HepG2 (cell line): ENCODE measurements around the gene DBNDD1. TPM values are rescaled to one million over a fixed set of nuclear protein-coding genes. Genes with fewer than 3 reads are reported as not detected.

Source experiments
- FOXP4 ChIP-seq: sonication (generic); formaldehyde crosslinking; IDR thresholded peaks from 2 replicates; pipeline ENCODE4 v1.4.0; 2020; ENCODE audit warnings: missing genetic modification reagents
- HOXA9 ChIP-seq: sonication (generic); formaldehyde crosslinking; IDR thresholded peaks from 2 replicates; pipeline ENCODE4 v1.8.1; 2022; ENCODE audit warnings: missing genetic modification reagents, mild to moderate bottlenecking, moderate library complexity, borderline replicate concordance
- NFAT5 ChIP-seq: sonication (generic); formaldehyde crosslinking; IDR thresholded peaks from 2 replicates; pipeline ENCODE4 v1.4.0; 2020; ENCODE audit warnings: missing genetic modification reagents
- RXRB ChIP-seq: IDR thresholded peaks from 2 replicates; pipeline ENCODE4 v1.6.1; 2016; ENCODE audit warnings: borderline replicate concordance, missing genetic modification reagents, missing compliant biosample characterization
- SP2 ChIP-seq: sonication (generic); formaldehyde crosslinking; IDR thresholded peaks from 2 replicates; pipeline ENCODE4 v1.5.1; 2020; ENCODE audit warnings: mild to moderate bottlenecking, missing genetic modification reagents
- ZFP41 ChIP-seq: sonication (generic); formaldehyde crosslinking; IDR thresholded peaks from 2 replicates; pipeline ENCODE4 v1.4.0; 2020; ENCODE audit warnings: mild to moderate bottlenecking, missing genetic modification reagents, borderline replicate concordance
- ZNF660 ChIP-seq: sonication (generic); formaldehyde crosslinking; IDR thresholded peaks from 2 replicates; pipeline ENCODE4 v1.5.1; 2020; ENCODE audit warnings: mild to moderate bottlenecking, low read depth, missing genetic modification reagents, borderline replicate concordance
- ZNF781 ChIP-seq: sonication (generic); formaldehyde crosslinking; IDR thresholded peaks from 2 replicates; pipeline ENCODE4 v1.5.1; 2020; ENCODE audit warnings: borderline replicate concordance, mild to moderate bottlenecking, missing genetic modification reagents; ENCODE audit errors: not compliant biosample characterization
- polyA plus RNA-seq, 8 experiments: library from polyadenylated mRNA; depleted of rRNA in 3 of 8; stranded (reverse) in 7 of 8; unstranded in 1 of 8; fragments of >200 nt; fragmentation: Illumina TruSeq in 4 of 8; extraction: Trizol in 4 of 8; gene quantifications; 2 replicates each; pipeline versions ENCODE4 v1.2.1 to v1.2.3, GENCODE V29; 2011 to 2016; ENCODE audit warnings: low read depth in 4 of 8, missing spikeins in 1 of 8, mixed read lengths in 1 of 8; ENCODE audit not compliant: insufficient read depth in 1 of 8
- total RNA-seq, 5 experiments: library from RNA; depleted of rRNA; stranded (reverse); fragments of >200 nt; fragmentation: Illumina TruSeq; extraction: Trizol; gene quantifications; 2 replicates each; pipeline ENCODE4 v1.2.3, GENCODE V29; 2016; ENCODE audit warnings: low read depth in 1 of 5
- TF ChIP-seq, protein P1 (sequence below): sonication (generic); formaldehyde crosslinking; IDR thresholded peaks from 2 replicates; pipeline ENCODE4 v1.4.0; 2020; ENCODE audit warnings: mild to moderate bottlenecking, missing genetic modification reagents
- TF ChIP-seq, protein P2 (sequence below): sonication (generic); formaldehyde crosslinking; IDR thresholded peaks from 2 replicates; pipeline ENCODE4 v1.4.0; 2020; ENCODE audit warnings: missing genetic modification reagents, mild to moderate bottlenecking, borderline replicate concordance

Gene DBNDD1
- total and polyA plus RNA-seq, 2 of the 13 experiments (the other 11 are each of a cell fraction or from before 2014, with no cell fraction given) = 17.0 to 40.4 TPM

- TF ChIP-seq, protein P1, sequence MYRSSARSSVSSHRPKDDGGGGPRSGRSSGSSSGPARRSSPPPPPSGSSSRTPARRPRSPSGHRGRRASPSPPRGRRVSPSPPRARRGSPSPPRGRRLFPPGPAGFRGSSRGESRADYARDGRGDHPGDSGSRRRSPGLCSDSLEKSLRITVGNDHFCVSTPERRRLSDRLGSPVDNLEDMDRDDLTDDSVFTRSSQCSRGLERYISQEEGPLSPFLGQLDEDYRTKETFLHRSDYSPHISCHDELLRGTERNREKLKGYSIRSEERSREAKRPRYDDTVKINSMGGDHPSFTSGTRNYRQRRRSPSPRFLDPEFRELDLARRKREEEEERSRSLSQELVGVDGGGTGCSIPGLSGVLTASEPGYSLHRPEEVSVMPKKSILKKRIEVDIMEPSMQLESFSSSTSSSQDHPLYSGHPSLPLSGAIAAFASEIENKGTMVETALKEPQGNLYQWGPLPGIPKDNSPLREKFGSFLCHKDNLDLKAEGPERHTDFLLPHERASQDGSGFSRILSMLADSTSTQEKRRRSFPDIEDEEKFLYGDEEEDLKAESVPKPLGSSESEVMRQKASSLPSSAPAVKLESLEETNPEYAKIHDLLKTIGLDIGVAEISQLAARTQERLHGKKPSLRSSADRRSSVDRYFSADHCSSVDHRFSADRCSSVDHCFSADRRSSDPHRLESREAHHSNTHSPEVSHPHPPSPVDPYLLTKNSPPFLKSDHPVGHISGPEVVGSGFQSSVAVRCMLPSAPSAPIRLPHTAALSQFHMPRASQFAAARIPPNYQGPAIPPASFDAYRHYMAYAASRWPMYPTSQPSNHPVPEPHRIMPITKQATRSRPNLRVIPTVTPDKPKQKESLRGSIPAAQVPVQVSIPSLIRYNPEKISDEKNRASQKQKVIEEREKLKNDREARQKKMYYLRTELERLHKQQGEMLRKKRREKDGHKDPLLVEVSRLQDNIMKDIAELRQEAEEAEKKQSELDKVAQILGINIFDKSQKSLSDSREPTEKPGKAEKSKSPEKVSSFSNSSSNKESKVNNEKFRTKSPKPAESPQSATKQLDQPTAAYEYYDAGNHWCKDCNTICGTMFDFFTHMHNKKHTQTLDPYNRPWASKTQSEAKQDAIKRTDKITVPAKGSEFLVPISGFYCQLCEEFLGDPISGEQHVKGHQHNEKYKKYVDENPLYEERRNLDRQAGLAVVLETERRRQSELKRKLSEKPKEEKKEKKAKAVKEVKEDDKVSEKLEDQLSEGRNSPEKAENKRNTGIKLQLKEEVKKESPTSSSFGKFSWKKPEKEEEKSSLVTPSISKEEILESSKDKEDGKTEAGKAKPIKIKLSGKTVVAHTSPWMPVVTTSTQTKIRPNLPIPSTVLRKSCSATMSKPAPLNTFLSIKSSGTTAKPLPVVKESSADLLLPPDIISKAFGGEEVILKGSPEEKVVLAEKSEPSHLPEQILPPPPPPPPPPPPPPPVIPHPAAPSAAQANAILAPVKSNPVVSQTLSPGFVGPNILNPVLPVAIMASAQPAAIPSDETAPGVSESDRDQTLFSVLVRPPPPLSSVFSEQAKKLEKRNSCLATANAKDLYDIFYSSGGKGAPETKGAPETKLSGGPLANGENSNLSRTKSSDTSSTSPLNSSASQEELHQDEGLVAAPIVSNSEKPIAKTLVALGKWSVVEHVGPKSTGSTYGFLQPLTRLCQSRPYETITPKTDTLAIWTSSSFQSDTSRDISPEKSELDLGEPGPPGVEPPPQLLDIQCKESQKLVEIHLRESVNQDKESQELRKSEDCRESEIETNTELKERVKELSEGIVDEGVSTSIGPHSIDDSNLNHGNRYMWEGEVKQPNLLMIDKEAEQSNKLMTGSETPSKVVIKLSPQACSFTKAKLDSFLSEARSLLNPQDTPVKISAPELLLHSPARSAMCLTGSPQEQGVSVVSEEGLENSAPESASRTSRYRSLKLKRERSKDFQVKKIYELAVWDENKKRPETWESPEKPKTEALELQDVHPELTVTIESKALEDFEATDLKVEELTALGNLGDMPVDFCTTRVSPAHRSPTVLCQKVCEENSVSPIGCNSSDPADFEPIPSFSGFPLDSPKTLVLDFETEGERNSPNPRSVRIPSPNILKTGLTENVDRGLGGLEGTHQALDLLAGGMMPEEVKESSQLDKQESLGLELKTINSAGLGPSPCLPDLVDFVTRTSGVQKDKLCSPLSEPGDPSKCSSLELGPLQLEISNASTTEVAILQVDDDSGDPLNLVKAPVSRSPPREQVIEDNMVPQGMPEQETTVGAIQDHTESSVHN (CRISPR knock-in tag) = no peak
- TF ChIP-seq, protein P2, sequence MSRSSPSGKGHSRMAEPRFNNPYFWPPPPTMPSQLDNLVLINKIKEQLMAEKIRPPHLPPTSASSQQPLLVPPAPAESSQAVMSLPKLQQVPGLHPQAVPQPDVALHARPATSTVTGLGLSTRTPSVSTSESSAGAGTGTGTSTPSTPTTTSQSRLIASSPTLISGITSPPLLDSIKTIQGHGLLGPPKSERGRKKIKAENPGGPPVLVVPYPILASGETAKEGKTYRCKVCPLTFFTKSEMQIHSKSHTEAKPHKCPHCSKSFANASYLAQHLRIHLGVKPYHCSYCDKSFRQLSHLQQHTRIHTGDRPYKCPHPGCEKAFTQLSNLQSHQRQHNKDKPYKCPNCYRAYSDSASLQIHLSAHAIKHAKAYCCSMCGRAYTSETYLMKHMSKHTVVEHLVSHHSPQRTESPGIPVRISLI = no peak
- TF ChIP-seq ZNF781 (CRISPR knock-in tag) = peak; percentile 64
- no peak for TF ChIP-seq NFAT5 (CRISPR knock-in tag)
- no peak for TF ChIP-seq HOXA9 (CRISPR knock-in tag)
- TF ChIP-seq ZNF660 = no peak
- TF ChIP-seq FOXP4 = no peak; the same call in 1 of the 2 replicates
- no peak for TF ChIP-seq SP2 (CRISPR knock-in tag)
- no peak for TF ChIP-seq RXRB (CRISPR knock-in tag)
- no peak for TF ChIP-seq ZFP41
Observed at GRCh38 chr16:90019543-90020259, 445 bp upstream of the DBNDD1 start (continued).
